ENCODE results near the gene OR56A4.

GRCh38 chr11:5968394-5968793 is 38.4 kb downstream of the OR56A4 start, which contains the start of gene OR56A5:
- TF ChIP-seq, protein P1, sequence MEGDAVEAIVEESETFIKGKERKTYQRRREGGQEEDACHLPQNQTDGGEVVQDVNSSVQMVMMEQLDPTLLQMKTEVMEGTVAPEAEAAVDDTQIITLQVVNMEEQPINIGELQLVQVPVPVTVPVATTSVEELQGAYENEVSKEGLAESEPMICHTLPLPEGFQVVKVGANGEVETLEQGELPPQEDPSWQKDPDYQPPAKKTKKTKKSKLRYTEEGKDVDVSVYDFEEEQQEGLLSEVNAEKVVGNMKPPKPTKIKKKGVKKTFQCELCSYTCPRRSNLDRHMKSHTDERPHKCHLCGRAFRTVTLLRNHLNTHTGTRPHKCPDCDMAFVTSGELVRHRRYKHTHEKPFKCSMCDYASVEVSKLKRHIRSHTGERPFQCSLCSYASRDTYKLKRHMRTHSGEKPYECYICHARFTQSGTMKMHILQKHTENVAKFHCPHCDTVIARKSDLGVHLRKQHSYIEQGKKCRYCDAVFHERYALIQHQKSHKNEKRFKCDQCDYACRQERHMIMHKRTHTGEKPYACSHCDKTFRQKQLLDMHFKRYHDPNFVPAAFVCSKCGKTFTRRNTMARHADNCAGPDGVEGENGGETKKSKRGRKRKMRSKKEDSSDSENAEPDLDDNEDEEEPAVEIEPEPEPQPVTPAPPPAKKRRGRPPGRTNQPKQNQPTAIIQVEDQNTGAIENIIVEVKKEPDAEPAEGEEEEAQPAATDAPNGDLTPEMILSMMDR (IDR thresholded peaks at IDR 0.05), result no peak
- TF ChIP-seq POLR2A (IDR thresholded peaks at IDR 0.05), result no peak
